GM12873 (cell line): ENCODE results near the gene RBM33.

ENCODE experiments used
- TF ChIP-seq, protein P1 (sequence below): IDR thresholded peaks from 2 replicates; pipeline ENCODE4 v1.5.1; 2012; ENCODE audit warnings: low read depth, mild to moderate bottlenecking, moderate library complexity, low read length, control low read depth; ENCODE audit not compliant: insufficient read depth; ENCODE audit errors: missing control alignments

RBM33 gene

GRCh38 chr7:155807789-155808548, 163.5 kb downstream of the RBM33 start:
- TF ChIP-seq, protein P1, sequence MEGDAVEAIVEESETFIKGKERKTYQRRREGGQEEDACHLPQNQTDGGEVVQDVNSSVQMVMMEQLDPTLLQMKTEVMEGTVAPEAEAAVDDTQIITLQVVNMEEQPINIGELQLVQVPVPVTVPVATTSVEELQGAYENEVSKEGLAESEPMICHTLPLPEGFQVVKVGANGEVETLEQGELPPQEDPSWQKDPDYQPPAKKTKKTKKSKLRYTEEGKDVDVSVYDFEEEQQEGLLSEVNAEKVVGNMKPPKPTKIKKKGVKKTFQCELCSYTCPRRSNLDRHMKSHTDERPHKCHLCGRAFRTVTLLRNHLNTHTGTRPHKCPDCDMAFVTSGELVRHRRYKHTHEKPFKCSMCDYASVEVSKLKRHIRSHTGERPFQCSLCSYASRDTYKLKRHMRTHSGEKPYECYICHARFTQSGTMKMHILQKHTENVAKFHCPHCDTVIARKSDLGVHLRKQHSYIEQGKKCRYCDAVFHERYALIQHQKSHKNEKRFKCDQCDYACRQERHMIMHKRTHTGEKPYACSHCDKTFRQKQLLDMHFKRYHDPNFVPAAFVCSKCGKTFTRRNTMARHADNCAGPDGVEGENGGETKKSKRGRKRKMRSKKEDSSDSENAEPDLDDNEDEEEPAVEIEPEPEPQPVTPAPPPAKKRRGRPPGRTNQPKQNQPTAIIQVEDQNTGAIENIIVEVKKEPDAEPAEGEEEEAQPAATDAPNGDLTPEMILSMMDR, result no peak

GRCh38 chr7:155808549-155809331, 164.3 kb downstream of the RBM33 start:
- TF ChIP-seq, protein P1, result no peak

DNA sequence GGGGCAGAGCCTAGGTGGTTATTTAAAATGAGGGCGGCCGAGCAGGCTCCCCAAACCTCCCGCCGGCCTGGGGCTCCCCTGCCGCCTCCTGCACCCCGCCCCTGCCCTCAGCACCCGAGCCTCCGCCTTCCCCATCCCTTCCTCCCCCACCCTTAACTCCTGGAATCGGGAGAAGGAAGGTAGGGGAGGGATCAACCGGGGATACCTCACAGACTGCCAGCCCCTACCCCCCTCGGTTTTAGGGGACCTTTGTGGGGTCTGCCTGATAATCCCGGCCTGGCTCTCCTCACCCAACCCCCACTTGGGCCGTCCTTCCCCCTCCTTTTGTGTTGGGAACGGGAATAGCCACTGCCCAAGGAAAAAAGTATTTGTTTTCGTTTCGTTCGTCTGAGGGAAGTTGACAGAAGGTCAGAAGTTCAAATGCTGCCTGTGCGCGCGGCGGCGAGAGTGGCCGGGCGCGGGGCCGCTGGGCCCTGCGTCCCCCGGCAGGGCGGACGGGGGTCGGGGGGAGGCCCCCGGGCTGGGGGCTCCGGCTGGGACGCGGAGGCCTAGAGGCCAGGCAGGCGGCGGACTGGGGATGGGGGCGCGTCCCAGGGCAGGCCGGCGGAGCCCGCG, 165.0 kb downstream of the RBM33 start:
- TF ChIP-seq, protein P1, result no peak

DNA sequence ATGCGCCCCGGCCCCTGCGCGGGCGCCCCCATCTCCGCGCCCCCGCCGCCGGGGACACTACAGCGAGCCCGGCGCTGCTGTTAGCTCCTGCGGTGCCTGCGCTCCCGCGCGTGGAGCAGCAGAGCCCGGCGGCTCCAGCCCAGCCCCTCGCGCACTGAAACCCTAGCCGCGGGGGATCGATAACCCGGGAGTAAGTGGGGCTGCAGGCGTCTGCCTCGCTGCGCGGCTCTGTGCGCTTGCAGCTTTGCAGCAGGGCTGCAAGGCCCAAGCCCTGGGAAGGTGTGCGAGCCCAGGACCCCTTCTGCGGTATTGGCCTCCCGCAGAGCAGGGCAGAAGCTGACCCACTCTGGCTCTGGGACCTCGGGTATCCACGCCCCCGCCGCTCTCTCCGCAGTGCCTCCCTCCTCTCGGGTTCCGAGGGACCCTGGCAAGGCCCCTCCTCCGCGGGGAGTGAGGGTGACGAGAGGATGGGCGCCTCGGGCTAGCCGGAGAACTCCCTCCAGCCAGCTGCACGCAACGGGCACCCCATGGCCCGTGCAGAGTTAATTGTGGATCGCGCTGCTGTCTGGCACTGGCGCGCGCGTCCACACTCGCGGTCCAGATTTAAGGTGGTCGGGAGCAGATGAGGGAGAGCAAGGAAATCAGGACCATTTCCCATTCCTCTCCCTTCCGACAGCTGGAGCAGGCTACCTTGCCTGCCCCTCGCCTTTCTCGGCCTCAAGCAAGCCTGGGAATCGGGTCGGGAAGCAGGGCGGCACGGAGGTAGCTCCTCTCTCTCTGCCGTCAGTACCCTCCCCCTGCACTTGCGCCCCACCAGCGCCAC, 165.7 kb downstream of the RBM33 start:
- TF ChIP-seq, protein P1, result no peak

- TF ChIP-seq, protein P1, result no peak
Observed at GRCh38 chr7:155810770-155811559, 166.5 kb downstream of the RBM33 start.

- TF ChIP-seq, protein P1, result no peak
Observed at GRCh38 chr7:155811560-155811894, 167.1 kb downstream of the RBM33 start.
